CD4-positive, alpha-beta T cell (primary cell): ENCODE results near the gene RAB11FIP3. TPM values are rescaled to one million over a fixed set of nuclear protein-coding genes. Genes with fewer than 3 reads are reported as not detected.

Experiments
- ATAC-seq: fragments of 200-7000 bp; cut with Tn5 transposase; one replicate; pipeline ENCODE4 v1.10.0; 2022; ENCODE audit warnings: mild to moderate bottlenecking; ENCODE audit not compliant: poor library complexity
- CTCF ChIA-PET: fragments of 350-600 bp; sonication (Branson Sonifier 250); formaldehyde crosslinking; loops from one replicate; lab custom pipeline; 2021; ENCODE audit warnings: antibody characterized with exemption, inconsistent platforms; lab: Charles Lee
- POLR2A ChIA-PET: fragments of 350-600 bp; sonication (Branson Sonifier 250); formaldehyde crosslinking; loops from one replicate; lab custom pipeline; 2021; ENCODE audit warnings: antibody characterized with exemption, inconsistent platforms; lab: Charles Lee
- DNase-seq, 14 experiments: peaks; one replicate each; pipeline ENCODE4 v3.0.0-alpha.2; 2013 to 2020; ENCODE audit warnings: mixed read lengths in 2 of 14
- H3K27ac ChIP-seq, 2 donors: one replicate each; pipeline versions ENCODE4 v1.5.1 to v1.7.0; 2013; ENCODE audit warnings: low read length in 2 of 2, low read depth in 1 of 2, mild to moderate bottlenecking in 1 of 2
- H3K27me3 ChIP-seq, 2 experiments: 1 replicate in 1 of 2; 2 replicates in 1 of 2; pipeline versions ENCODE4 v1.6.1 to v1.7.0; 2013; ENCODE audit warnings: low read length in 2 of 2, control low read depth in 1 of 2, mild to moderate bottlenecking in 1 of 2, moderate library complexity in 1 of 2; ENCODE audit not compliant: insufficient read depth in 2 of 2, control insufficient read depth in 1 of 2
- H3K36me3 ChIP-seq: one replicate; pipeline ENCODE4 v1.6.1; 2013; ENCODE audit warnings: low read length, control low read depth; ENCODE audit not compliant: insufficient read depth
- H3K4me1 ChIP-seq: one replicate; pipeline ENCODE4 v1.6.1; 2013; ENCODE audit warnings: low read length, control low read depth; ENCODE audit not compliant: insufficient read depth
- H3K4me3 ChIP-seq: one replicate; pipeline ENCODE4 v1.5.1; 2013; ENCODE audit warnings: mild to moderate bottlenecking, low read length, moderate library complexity
- H3K9me3 ChIP-seq, 2 experiments: 1 replicate in 1 of 2; 2 replicates in 1 of 2; pipeline versions ENCODE4 v1.6.1 to v1.7.0; 2013; ENCODE audit warnings: low read length in 2 of 2, mild to moderate bottlenecking in 2 of 2, control low read depth in 1 of 2, moderate library complexity in 1 of 2; ENCODE audit not compliant: control insufficient read depth in 1 of 2, insufficient read depth in 1 of 2
- H3K27ac Mint-ChIP-seq: one replicate; pipeline ENCODE4 v1.8.0; 2020; ENCODE audit warnings: mixed read lengths
- H3K27me3 Mint-ChIP-seq: one replicate; pipeline ENCODE4 v1.8.0; 2021; ENCODE audit warnings: mixed read lengths
- H3K36me3 Mint-ChIP-seq: one replicate; pipeline ENCODE4 v1.8.0; 2021; ENCODE audit warnings: low read depth, mixed read lengths
- H3K4me1 Mint-ChIP-seq: one replicate; pipeline ENCODE4 v1.8.0; 2021; ENCODE audit warnings: low read depth, mixed read lengths
- H3K4me3 Mint-ChIP-seq: one replicate; pipeline ENCODE4 v1.8.0; 2020; ENCODE audit warnings: mild to moderate bottlenecking, mixed read lengths
- H3K9me3 Mint-ChIP-seq: one replicate; pipeline ENCODE4 v1.8.0; 2020; ENCODE audit warnings: mixed read lengths
- intact Hi-C, 2 experiments: fragments of 100-400 bp; cut with DNase I in 1 of 2; cut with micrococcal nuclease in 1 of 2; formaldehyde crosslinking; loops; one replicate each; pipeline versions ENCODE4 v1.15.1 to v1.9.0; 2023 to 2025; cut with DNase I, micrococcal nuclease
- total RNA-seq, 174 experiments: library from RNA in 2 of 174; stranded (reverse) in 2 of 174; gene quantifications; one replicate each; pipeline ENCODE4 v1.2.3 and lab custom pipeline; 2021 to 2026
- TF ChIP-seq, protein P1 (sequence below): fragments of 200-600 bp; IDR thresholded peaks from one replicate; pipeline ENCODE4 v1.8.0; 2022; ENCODE audit warnings: antibody characterized with exemption, mild to moderate bottlenecking

The RAB11FIP3 gene
- total RNA-seq, 2 experiments from 2014 or later: 28.4 to 29.0 TPM

DNA sequence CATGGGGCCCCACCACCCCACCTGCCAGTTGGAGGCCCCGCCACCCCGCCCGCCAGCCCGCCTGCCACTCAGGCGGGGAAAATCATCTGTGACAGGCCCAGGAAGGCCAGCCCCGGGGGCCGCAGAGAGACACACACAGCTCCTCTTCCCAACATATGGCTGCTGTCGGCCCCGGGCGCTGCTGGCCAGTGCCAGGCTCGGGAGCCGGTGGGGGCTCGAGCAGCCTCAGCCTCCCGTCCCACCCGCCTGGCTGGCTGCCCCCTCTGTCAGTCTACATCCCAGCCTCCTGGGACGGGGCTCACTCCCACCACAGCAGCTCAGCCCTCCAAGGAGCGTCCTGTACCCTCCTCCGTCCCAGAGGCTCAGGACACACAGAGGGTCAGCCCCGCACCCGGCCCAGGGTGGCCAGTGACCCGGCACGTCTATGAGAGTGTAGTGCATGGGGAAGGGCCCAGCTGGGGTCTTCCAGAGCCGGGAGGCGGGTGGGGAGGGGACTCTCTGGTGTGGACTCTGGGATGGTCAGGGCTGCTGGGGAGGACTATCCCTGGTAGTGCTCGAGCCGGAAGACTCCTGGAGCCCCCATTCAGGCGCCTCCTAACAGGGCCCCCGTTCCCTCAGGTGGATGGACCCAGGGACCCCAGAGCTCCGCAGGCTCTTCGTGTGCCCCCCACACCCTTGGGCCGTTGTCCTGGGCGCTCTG lies 131.2 kb downstream of the RAB11FIP3 start:
- Histone ChIP-seq H3K27ac (no peak overlapping the region), H3K27me3 (peaks cover 17 to 24% of the 10 kb centered on the region in 2 experiments), H3K4me3 (no peak overlapping the region), H3K4me1 (peaks cover 4% of the 10 kb centered on the region), H3K36me3 (peaks cover 12% of the 10 kb centered on the region), H3K9me3 (peaks cover 0 to 20% of the 10 kb centered on the region in 2 experiments)
- peaks cover 6% of the 10 kb centered on the region for H3K27me3 Mint-ChIP-seq
- H3K4me3 Mint-ChIP-seq: no peak overlapping the region
- CTCF ChIA-PET: no interaction called here
- no peaks in the 10 kb centered on the region for H3K4me1 Mint-ChIP-seq
- no peak for ATAC-seq
- H3K36me3 Mint-ChIP-seq: no peaks in the 10 kb centered on the region
- no peak for DNase-seq
- intact Hi-C loops: no loop called here
- H3K9me3 Mint-ChIP-seq: no peaks in the 10 kb centered on the region
- no peak overlapping the region for H3K27ac Mint-ChIP-seq
- TF ChIP-seq, protein P1, sequence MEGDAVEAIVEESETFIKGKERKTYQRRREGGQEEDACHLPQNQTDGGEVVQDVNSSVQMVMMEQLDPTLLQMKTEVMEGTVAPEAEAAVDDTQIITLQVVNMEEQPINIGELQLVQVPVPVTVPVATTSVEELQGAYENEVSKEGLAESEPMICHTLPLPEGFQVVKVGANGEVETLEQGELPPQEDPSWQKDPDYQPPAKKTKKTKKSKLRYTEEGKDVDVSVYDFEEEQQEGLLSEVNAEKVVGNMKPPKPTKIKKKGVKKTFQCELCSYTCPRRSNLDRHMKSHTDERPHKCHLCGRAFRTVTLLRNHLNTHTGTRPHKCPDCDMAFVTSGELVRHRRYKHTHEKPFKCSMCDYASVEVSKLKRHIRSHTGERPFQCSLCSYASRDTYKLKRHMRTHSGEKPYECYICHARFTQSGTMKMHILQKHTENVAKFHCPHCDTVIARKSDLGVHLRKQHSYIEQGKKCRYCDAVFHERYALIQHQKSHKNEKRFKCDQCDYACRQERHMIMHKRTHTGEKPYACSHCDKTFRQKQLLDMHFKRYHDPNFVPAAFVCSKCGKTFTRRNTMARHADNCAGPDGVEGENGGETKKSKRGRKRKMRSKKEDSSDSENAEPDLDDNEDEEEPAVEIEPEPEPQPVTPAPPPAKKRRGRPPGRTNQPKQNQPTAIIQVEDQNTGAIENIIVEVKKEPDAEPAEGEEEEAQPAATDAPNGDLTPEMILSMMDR: no peak
- POLR2A ChIA-PET: no interaction called here

DNA sequence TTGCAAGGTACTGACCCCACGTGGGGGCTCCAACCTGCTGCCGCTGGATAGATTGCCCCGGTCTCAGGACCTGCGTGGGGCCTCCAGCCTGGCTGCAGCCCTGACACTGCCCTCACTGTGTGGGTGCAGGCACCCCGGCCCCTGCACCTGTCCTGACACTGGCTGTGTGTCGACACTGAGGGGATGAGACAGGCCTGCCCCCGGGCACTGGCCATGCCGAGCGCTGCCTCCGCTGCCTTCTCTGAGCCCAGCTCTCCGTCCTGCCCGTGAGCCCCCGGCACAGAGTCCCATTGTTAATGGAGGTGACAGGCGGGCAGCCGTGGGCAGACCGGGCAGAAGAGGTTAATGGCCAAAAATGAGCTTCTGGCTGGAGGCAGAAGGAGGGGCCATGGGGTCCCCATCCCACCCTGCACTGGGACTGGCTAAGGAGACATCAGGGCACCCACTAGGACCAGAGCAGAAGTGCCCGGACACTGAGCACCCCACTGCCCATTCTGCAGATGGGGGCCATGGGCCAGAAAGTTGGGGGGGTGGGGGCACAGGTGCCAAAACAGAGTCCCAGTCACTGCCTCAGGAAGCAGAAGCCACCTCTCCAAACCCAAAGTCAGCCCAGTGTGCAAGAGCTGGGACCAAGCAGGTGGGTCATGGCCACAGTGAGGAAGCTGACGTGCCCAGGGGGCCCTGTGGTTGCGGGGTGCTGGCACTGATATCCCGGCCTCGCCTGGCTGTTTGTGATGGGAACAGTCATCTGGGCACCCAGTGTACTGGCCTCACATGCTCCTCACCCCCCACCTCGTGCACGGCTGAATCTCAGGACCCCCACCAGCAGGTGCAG lies 132.2 kb downstream of the RAB11FIP3 start:
- H3K4me1 ChIP-seq: peaks cover 4% of the 10 kb centered on the region
- H3K4me1 Mint-ChIP-seq: peaks cover 4% of the 10 kb centered on the region
- no peak overlapping the region for H3K4me3 Mint-ChIP-seq
- TF ChIP-seq, protein P1: no peak
- intact Hi-C loops: no loop called here
- no peaks in the 10 kb centered on the region for H3K36me3 Mint-ChIP-seq
- no peak overlapping the region for H3K4me3 ChIP-seq
- H3K36me3 ChIP-seq: peaks cover 5% of the 10 kb centered on the region
- H3K27ac Mint-ChIP-seq: no peak overlapping the region
- H3K27me3 Mint-ChIP-seq: peaks cover 6% of the 10 kb centered on the region
- ATAC-seq: no peak
- POLR2A ChIA-PET: no interaction called here
- peaks cover 17 to 24% of the 10 kb centered on the region in 2 experiments for H3K27me3 ChIP-seq
- CTCF ChIA-PET: no interaction called here
- DNase-seq: no peak
- no peaks in the 10 kb centered on the region for H3K9me3 Mint-ChIP-seq
- peaks cover 0 to 23% of the 10 kb centered on the region in 2 experiments for H3K9me3 ChIP-seq
- no peak overlapping the region for H3K27ac ChIP-seq

DNA sequence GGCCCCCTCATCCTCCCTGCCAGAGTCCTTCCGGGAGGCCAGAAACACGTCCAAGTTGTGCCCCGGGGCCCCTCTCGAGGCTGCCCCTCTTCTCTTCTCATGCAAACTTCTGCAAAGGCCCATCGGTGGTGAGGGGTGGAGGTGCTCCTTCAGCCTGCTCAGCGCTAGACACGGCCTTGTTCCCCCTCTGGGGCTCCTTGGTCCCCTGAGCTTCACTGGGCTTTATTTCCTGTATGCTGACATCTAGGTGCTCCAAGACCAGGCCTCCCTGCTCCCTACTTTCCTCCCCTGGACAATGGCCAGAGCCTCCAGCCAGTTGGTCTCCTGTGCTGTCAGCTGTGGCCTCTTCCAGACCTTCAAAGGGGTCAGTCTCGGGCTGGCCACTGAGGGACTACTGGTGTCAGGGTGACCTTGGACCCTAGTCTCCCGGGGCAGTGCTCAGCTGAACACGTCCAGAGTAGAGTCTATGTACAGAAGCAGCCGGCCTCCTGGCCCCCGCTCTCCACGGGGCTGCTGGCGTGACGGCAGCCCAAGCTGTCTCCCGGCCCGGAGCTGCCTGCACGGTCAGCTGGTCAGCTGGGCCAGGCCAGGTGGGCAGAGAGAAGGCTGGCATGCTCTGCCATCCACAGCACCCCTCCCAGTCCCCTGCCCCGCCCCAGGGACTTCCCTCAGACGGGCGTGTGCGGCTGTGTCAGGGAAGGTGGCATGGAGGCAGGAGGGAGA lies 133.0 kb downstream of the RAB11FIP3 start:
- Mint-ChIP-seq H3K9me3 (no peaks in the 10 kb centered on the region), H3K4me3 (no peak overlapping the region), H3K4me1 (peaks cover 4% of the 10 kb centered on the region), H3K27me3 (peaks cover 6% of the 10 kb centered on the region), H3K36me3 (no peaks in the 10 kb centered on the region), H3K27ac (no peak overlapping the region)
- TF ChIP-seq, protein P1: no peak
- CTCF ChIA-PET: no interaction called here
- Histone ChIP-seq H3K36me3 (peaks cover 2% of the 10 kb centered on the region), H3K9me3 (peaks cover 0 to 23% of the 10 kb centered on the region in 2 experiments), H3K27me3 (peaks cover 17 to 24% of the 10 kb centered on the region in 2 experiments), H3K4me3 (no peak overlapping the region), H3K27ac (no peak overlapping the region), H3K4me1 (peaks cover 4% of the 10 kb centered on the region)
- intact Hi-C loops: no loop called here
- DNase-seq: no peak
- ATAC-seq: no peak
- POLR2A ChIA-PET: no interaction called here
